Medulla oblongata (tissue), 1 donor: ENCODE measurements around the gene HSD3B7.
A peak's percentile ranks its signal among the peaks of the same experiment; 100 is the strongest.

Experiments used
- DNase-seq: peaks from one replicate; pipeline ENCODE4 v3.0.0-alpha.2; 2015; ENCODE audit errors: extremely low spot score

HSD3B7 gene

GRCh38 chr16:30956601-30957455 is 28.2 kb upstream of the HSD3B7 start:
- DNase-seq = peak; percentile 66

- peak; percentile 93 for DNase-seq
These were observed 27.4 kb upstream of the HSD3B7 start, which contains the start of gene SETD1A for GRCh38 chr16:30957456-30958174. Gene SETD1A (plus strand): TSS chr16:30957754. CDS start chr16:30958732, 978 bp downstream.

- DNase-seq = no peak
These were observed 26.6 kb upstream of the HSD3B7 start for GRCh38 chr16:30958175-30959079.

GRCh38 chr16:30961384-30961783 is 23.6 kb upstream of the HSD3B7 start:
- DNase-seq = no peak

- no peak for DNase-seq
These were observed 21.0 kb upstream of the HSD3B7 start for GRCh38 chr16:30963925-30964511.

- no peak for DNase-seq
These were observed 20.3 kb upstream of the HSD3B7 start for GRCh38 chr16:30964574-30965226.

- DNase-seq = no peak
These were observed 19.6 kb upstream of the HSD3B7 start for GRCh38 chr16:30965436-30965835.

- DNase-seq = no peak
These were observed 18.9 kb upstream of the HSD3B7 start for GRCh38 chr16:30966033-30966619.

GRCh38 chr16:30967795-30968194 is 17.2 kb upstream of the HSD3B7 start:
- DNase-seq = no peak

- DNase-seq = no peak
These were observed 15.7 kb upstream of the HSD3B7 start for GRCh38 chr16:30969246-30969842.

GRCh38 chr16:30971298-30971697 is 13.7 kb upstream of the HSD3B7 start:
- DNase-seq = no peak

GRCh38 chr16:30972872-30973271 is 12.1 kb upstream of the HSD3B7 start:
- DNase-seq = no peak

- no peak for DNase-seq
These were observed 10.7 kb upstream of the HSD3B7 start for GRCh38 chr16:30974348-30974747.

- DNase-seq = no peak
These were observed 8.5 kb upstream of the HSD3B7 start for GRCh38 chr16:30976486-30976885.

GRCh38 chr16:30977502-30977901 is 7.5 kb upstream of the HSD3B7 start:
- no peak for DNase-seq

GRCh38 chr16:30979170-30980022 is 5.6 kb upstream of the HSD3B7 start:
- DNase-seq = no peak

GRCh38 chr16:30980023-30980371 is 5.0 kb upstream of the HSD3B7 start:
- no peak for DNase-seq

- DNase-seq = no peak
These were observed 4.6 kb upstream of the HSD3B7 start for GRCh38 chr16:30980434-30980833.

GRCh38 chr16:30980959-30981358 is 4.0 kb upstream of the HSD3B7 start:
- DNase-seq = no peak
